HepG2 (cell line): ENCODE data around the gene GCC1. TPM values are rescaled to one million over a fixed set of nuclear protein-coding genes. Genes with fewer than 3 reads are reported as not detected.

Source experiments
- AHR ChIP-seq: IDR thresholded peaks from 2 replicates; pipeline ENCODE4 v1.6.1; 2018; ENCODE audit warnings: missing genetic modification reagents, missing compliant biosample characterization
- ARNT2 ChIP-seq: sonication (generic); formaldehyde crosslinking; IDR thresholded peaks from 2 replicates; pipeline ENCODE4 v1.8.0; 2022; ENCODE audit warnings: mild to moderate bottlenecking, low read depth, missing genetic modification reagents, moderate library complexity
- FOXA3 ChIP-seq: IDR thresholded peaks from 2 replicates; pipeline ENCODE4 v1.6.1; 2016; ENCODE audit warnings: missing genetic modification reagents, missing compliant biosample characterization
- NRL ChIP-seq: sonication (generic); formaldehyde crosslinking; IDR thresholded peaks from 2 replicates; pipeline ENCODE4 v1.5.0; 2020; ENCODE audit warnings: missing genetic modification reagents, mild to moderate bottlenecking, moderate library complexity, borderline replicate concordance
- ZNF10 ChIP-seq: sonication (generic); formaldehyde crosslinking; IDR thresholded peaks from 2 replicates; pipeline ENCODE4 v1.4.0; 2020; ENCODE audit warnings: mild to moderate bottlenecking, low read depth, missing genetic modification reagents, borderline replicate concordance
- ZNF232 ChIP-seq: sonication (generic); formaldehyde crosslinking; IDR thresholded peaks from 2 replicates; pipeline ENCODE4 v1.4.0; 2020; ENCODE audit warnings: missing genetic modification reagents, borderline replicate concordance
- ZNF329 ChIP-seq: sonication (generic); formaldehyde crosslinking; IDR thresholded peaks from 2 replicates; pipeline ENCODE4 v1.9.0; 2021; ENCODE audit warnings: low read depth, mild to moderate bottlenecking, missing genetic modification reagents
- ZNF879 ChIP-seq: sonication (generic); formaldehyde crosslinking; IDR thresholded peaks from 2 replicates; pipeline ENCODE4 v1.8.1; 2023; ENCODE audit warnings: missing genetic modification reagents
- ZZZ3 ChIP-seq: sonication (generic); formaldehyde crosslinking; IDR thresholded peaks from 2 replicates; pipeline ENCODE4 v1.4.0; 2020; ENCODE audit warnings: missing genetic modification reagents, mild to moderate bottlenecking, borderline replicate concordance
- polyA plus RNA-seq, 8 experiments: library from polyadenylated mRNA; depleted of rRNA in 3 of 8; stranded (reverse) in 7 of 8; unstranded in 1 of 8; fragments of >200 nt; fragmentation: Illumina TruSeq in 4 of 8; extraction: Trizol in 4 of 8; gene quantifications; 2 replicates each; pipeline versions ENCODE4 v1.2.1 to v1.2.3, GENCODE V29; 2011 to 2016; ENCODE audit warnings: low read depth in 4 of 8, missing spikeins in 1 of 8, mixed read lengths in 1 of 8; ENCODE audit not compliant: insufficient read depth in 1 of 8
- total RNA-seq, 5 experiments: library from RNA; depleted of rRNA; stranded (reverse); fragments of >200 nt; fragmentation: Illumina TruSeq; extraction: Trizol; gene quantifications; 2 replicates each; pipeline ENCODE4 v1.2.3, GENCODE V29; 2016; ENCODE audit warnings: low read depth in 1 of 5
- TF ChIP-seq, protein P1 (sequence below): sonication (generic); formaldehyde crosslinking; IDR thresholded peaks from 2 replicates; pipeline ENCODE4 v1.5.0; 2020; ENCODE audit warnings: missing genetic modification reagents
- TF ChIP-seq, protein P2 (sequence below): IDR thresholded peaks from 2 replicates; pipeline ENCODE4 v1.6.1; 2016; ENCODE audit warnings: missing biosample characterization, missing genetic modification reagents, low read depth
- TF ChIP-seq, protein P3 (sequence below): sonication (generic); formaldehyde crosslinking; IDR thresholded peaks from 2 replicates; pipeline ENCODE4 v1.4.0; 2020; ENCODE audit warnings: mild to moderate bottlenecking, missing genetic modification reagents, borderline replicate concordance
- TF ChIP-seq, protein P4 (sequence below): sonication (generic); formaldehyde crosslinking; IDR thresholded peaks from 2 replicates; pipeline ENCODE4 v1.5.0; 2020; ENCODE audit warnings: missing genetic modification reagents, mild to moderate bottlenecking, borderline replicate concordance
- TF ChIP-seq, protein P5 (sequence below), 2 experiments: sonication (generic) in 1 of 2; formaldehyde crosslinking in 1 of 2; IDR thresholded peaks; 2 replicates each; pipeline versions ENCODE4 v1.5.1 to v1.6.1; 2011 to 2020; ENCODE audit warnings: borderline replicate concordance in 1 of 2, low read depth in 1 of 2, low read length in 1 of 2, mild to moderate bottlenecking in 1 of 2, missing genetic modification reagents in 1 of 2, moderate library complexity in 1 of 2
- TF ChIP-seq, protein P6 (sequence below): sonication (generic); formaldehyde crosslinking; IDR thresholded peaks from 2 replicates; pipeline ENCODE4 v1.4.0; 2020; ENCODE audit warnings: missing genetic modification reagents

GCC1 gene
- total and polyA plus RNA-seq, 2 of the 13 experiments (the other 11 are each of a cell fraction or from before 2014, with no cell fraction given), result 2.5 to 15.3 TPM

DNA sequence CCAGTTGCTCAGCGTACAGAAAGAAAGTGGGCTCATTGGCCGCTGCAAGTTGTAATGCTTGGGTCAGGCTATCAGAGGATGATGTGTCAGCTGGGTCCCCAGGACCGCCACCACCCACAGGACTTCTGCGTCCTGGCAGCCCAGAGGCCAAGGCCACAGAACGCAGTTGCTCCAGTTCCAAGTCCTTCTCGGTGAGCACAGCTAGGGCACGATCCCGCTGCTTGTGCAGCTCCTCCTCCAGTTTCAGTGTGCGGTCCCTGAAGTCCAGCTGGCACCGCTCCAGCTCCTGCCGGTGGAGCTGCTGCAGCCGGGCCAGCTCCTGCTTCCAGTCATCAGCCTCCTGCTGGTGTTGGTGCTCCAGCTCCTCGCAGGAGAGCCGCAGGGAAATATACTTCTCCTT lies 3.0 kb downstream of the GCC1 start (continued):
- TF ChIP-seq, protein P1, sequence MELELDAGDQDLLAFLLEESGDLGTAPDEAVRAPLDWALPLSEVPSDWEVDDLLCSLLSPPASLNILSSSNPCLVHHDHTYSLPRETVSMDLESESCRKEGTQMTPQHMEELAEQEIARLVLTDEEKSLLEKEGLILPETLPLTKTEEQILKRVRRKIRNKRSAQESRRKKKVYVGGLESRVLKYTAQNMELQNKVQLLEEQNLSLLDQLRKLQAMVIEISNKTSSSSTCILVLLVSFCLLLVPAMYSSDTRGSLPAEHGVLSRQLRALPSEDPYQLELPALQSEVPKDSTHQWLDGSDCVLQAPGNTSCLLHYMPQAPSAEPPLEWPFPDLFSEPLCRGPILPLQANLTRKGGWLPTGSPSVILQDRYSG (CRISPR knock-in tag), result no peak
- TF ChIP-seq ARNT2 (CRISPR knock-in tag), result no peak
- TF ChIP-seq, protein P2, sequence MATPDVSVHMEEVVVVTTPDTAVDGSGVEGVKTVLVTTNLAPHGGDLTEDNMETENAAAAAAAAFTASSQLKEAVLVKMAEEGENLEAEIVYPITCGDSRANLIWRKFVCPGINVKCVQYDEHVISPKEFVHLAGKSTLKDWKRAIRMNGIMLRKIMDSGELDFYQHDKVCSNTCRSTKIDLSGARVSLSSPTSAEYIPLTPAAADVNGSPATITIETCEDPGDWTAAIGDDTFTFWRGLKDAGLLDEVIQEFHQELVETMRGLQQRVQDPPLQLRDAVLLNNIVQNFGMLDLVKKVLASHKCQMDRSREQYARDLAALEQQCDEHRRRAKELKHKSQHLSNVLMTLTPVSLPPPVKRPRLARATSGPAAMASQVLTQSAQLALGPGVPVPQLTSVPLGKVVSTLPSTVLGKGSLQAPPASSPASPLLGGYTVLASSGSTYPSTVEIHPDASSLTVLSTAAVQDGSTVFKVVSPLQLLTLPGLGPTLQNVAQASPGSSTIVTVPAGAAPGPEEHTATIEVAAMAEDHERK, result no peak
- TF ChIP-seq ZNF329 (CRISPR knock-in tag), result no peak
- TF ChIP-seq, protein P3, sequence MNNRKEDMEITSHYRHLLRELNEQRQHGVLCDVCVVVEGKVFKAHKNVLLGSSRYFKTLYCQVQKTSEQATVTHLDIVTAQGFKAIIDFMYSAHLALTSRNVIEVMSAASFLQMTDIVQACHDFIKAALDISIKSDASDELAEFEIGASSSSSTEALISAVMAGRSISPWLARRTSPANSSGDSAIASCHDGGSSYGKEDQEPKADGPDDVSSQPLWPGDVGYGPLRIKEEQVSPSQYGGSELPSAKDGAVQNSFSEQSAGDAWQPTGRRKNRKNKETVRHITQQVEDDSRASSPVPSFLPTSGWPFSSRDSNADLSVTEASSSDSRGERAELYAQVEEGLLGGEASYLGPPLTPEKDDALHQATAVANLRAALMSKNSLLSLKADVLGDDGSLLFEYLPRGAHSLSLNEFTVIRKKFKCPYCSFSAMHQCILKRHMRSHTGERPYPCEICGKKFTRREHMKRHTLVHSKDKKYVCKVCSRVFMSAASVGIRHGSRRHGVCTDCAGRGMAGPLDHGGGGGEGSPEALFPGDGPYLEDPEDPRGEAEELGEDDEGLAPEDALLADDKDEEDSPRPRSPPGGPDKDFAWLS, result no peak
- TF ChIP-seq ZNF232 (CRISPR knock-in tag), result no peak
- no peak for TF ChIP-seq AHR
- peak; percentile 59; the same call in 1 of the 2 replicates for TF ChIP-seq NRL (CRISPR knock-in tag)
- peak; percentile 24; the same call in 1 of the 2 replicates for TF ChIP-seq FOXA3 (CRISPR knock-in tag)
- no peak for TF ChIP-seq ZNF10 (CRISPR knock-in tag)
- TF ChIP-seq, protein P4, sequence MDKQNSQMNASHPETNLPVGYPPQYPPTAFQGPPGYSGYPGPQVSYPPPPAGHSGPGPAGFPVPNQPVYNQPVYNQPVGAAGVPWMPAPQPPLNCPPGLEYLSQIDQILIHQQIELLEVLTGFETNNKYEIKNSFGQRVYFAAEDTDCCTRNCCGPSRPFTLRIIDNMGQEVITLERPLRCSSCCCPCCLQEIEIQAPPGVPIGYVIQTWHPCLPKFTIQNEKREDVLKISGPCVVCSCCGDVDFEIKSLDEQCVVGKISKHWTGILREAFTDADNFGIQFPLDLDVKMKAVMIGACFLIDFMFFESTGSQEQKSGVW (CRISPR knock-in tag), result no peak
- TF ChIP-seq, protein P5, sequence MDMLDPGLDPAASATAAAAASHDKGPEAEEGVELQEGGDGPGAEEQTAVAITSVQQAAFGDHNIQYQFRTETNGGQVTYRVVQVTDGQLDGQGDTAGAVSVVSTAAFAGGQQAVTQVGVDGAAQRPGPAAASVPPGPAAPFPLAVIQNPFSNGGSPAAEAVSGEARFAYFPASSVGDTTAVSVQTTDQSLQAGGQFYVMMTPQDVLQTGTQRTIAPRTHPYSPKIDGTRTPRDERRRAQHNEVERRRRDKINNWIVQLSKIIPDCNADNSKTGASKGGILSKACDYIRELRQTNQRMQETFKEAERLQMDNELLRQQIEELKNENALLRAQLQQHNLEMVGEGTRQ (IDR thresholded peaks at IDR 0.05; ENCODE audit: low read depth, low read length), result no peak
- TF ChIP-seq, protein P5 (CRISPR knock-in tag; IDR thresholded peaks at IDR 0.05; ENCODE audit: borderline replicate concordance), result no peak
- TF ChIP-seq ZNF879 (CRISPR knock-in tag), result no peak
- no peak for TF ChIP-seq ZZZ3
- TF ChIP-seq, protein P6, sequence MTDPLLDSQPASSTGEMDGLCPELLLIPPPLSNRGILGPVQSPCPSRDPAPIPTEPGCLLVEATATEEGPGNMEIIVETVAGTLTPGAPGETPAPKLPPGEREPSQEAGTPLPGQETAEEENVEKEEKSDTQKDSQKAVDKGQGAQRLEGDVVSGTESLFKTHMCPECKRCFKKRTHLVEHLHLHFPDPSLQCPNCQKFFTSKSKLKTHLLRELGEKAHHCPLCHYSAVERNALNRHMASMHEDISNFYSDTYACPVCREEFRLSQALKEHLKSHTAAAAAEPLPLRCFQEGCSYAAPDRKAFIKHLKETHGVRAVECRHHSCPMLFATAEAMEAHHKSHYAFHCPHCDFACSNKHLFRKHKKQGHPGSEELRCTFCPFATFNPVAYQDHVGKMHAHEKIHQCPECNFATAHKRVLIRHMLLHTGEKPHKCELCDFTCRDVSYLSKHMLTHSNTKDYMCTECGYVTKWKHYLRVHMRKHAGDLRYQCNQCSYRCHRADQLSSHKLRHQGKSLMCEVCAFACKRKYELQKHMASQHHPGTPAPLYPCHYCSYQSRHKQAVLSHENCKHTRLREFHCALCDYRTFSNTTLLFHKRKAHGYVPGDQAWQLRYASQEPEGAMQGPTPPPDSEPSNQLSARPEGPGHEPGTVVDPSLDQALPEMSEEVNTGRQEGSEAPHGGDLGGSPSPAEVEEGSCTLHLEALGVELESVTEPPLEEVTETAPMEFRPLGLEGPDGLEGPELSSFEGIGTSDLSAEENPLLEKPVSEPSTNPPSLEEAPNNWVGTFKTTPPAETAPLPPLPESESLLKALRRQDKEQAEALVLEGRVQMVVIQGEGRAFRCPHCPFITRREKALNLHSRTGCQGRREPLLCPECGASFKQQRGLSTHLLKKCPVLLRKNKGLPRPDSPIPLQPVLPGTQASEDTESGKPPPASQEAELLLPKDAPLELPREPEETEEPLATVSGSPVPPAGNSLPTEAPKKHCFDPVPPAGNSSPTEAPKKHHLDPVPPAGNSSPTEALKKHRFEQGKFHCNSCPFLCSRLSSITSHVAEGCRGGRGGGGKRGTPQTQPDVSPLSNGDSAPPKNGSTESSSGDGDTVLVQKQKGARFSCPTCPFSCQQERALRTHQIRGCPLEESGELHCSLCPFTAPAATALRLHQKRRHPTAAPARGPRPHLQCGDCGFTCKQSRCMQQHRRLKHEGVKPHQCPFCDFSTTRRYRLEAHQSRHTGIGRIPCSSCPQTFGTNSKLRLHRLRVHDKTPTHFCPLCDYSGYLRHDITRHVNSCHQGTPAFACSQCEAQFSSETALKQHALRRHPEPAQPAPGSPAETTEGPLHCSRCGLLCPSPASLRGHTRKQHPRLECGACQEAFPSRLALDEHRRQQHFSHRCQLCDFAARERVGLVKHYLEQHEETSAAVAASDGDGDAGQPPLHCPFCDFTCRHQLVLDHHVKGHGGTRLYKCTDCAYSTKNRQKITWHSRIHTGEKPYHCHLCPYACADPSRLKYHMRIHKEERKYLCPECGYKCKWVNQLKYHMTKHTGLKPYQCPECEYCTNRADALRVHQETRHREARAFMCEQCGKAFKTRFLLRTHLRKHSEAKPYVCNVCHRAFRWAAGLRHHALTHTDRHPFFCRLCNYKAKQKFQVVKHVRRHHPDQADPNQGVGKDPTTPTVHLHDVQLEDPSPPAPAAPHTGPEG (CRISPR knock-in tag), result no peak
